ENCODE data around the gene PSORS1C1.

The PSORS1C1 gene

GRCh38 chr6:31122791-31123706 lies 8.4 kb downstream of the PSORS1C1 start:
- no peaks in the 10 kb centered on the region; the same call in 1 of the 2 replicates for H3K27me3 ChIP-seq (ENCODE audit: control insufficient read depth, low read length)
- H3K4me3 ChIP-seq (ENCODE audit: low read length): no peak overlapping the region
- H3K36me3 ChIP-seq (ENCODE audit: control insufficient read depth, low read length): no peaks in the 10 kb centered on the region
- no peak overlapping the region for H3K4me2 ChIP-seq (ENCODE audit: low read length)
- no peaks in the 10 kb centered on the region for H3F3A ChIP-seq (ENCODE audit: control insufficient read depth, insufficient read depth)
- no peak overlapping the region for H3K27ac ChIP-seq (ENCODE audit: low read depth, low read length)
- no peaks in the 10 kb centered on the region for H3K9me3 ChIP-seq (ENCODE audit: control insufficient read depth, insufficient read depth, low read length)
- TF ChIP-seq, protein P1, sequence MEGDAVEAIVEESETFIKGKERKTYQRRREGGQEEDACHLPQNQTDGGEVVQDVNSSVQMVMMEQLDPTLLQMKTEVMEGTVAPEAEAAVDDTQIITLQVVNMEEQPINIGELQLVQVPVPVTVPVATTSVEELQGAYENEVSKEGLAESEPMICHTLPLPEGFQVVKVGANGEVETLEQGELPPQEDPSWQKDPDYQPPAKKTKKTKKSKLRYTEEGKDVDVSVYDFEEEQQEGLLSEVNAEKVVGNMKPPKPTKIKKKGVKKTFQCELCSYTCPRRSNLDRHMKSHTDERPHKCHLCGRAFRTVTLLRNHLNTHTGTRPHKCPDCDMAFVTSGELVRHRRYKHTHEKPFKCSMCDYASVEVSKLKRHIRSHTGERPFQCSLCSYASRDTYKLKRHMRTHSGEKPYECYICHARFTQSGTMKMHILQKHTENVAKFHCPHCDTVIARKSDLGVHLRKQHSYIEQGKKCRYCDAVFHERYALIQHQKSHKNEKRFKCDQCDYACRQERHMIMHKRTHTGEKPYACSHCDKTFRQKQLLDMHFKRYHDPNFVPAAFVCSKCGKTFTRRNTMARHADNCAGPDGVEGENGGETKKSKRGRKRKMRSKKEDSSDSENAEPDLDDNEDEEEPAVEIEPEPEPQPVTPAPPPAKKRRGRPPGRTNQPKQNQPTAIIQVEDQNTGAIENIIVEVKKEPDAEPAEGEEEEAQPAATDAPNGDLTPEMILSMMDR (IDR thresholded peaks at IDR 0.05; ENCODE audit: low read depth, low read length, poor library complexity, severe bottlenecking): no peak
- TF ChIP-seq EZH2phosphoT487 (IDR thresholded peaks at IDR 0.05; ENCODE audit: borderline replicate concordance, low read length): no peak
- no peaks in the 10 kb centered on the region for H3K79me2 ChIP-seq (ENCODE audit: control insufficient read depth, low read length)
- no peaks in the 10 kb centered on the region for H4K20me1 ChIP-seq (ENCODE audit: control insufficient read depth, insufficient read depth, low read depth, low read length)
- H3K9me2 ChIP-seq (replicated peaks; ENCODE audit: control insufficient read depth, low read length): no peaks in the 10 kb centered on the region
- no peaks in the 10 kb centered on the region for H3K4me1 ChIP-seq (ENCODE audit: control insufficient read depth, low read length)

DNA sequence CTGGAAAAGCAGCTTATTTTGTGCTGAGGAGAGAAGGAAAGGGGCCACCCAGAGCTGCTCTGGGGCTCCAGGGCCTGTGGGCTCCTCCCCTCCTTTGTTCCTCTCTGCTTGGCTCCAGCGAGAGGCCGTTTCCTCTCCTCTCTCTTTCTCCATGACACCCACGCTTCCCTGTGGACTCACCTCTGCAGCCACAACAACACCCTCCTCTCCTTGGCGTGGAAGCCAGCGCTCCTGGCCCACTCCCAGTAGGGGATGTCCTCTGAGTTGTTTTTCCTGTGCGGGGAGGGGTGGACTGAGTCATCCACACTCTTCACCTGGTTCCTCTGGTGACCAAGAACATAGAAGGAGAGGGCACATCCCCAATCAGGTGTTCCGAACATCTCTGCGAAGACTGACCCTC lies 10.6 kb downstream of the PSORS1C1 start:
- Histone ChIP-seq H3K4me1 (ENCODE audit: control insufficient read depth, low read length) (no peaks in the 10 kb centered on the region), H4K20me1 (ENCODE audit: control insufficient read depth, insufficient read depth, low read depth, low read length) (no peaks in the 10 kb centered on the region), H3K79me2 (ENCODE audit: control insufficient read depth, low read length) (no peaks in the 10 kb centered on the region), H3K9me3 (ENCODE audit: control insufficient read depth, insufficient read depth, low read length) (no peaks in the 10 kb centered on the region), H3K4me2 (ENCODE audit: low read length) (no peak overlapping the region), H3F3A (ENCODE audit: control insufficient read depth, insufficient read depth) (no peaks in the 10 kb centered on the region), H3K27me3 (ENCODE audit: control insufficient read depth, low read length) (peaks cover 13% of the 10 kb centered on the region), H3K27ac (ENCODE audit: low read depth, low read length) (no peak overlapping the region), H3K4me3 (ENCODE audit: low read length) (no peak overlapping the region), H3K9me2 (replicated peaks; ENCODE audit: control insufficient read depth, low read length) (no peaks in the 10 kb centered on the region), H3K36me3 (ENCODE audit: control insufficient read depth, low read length) (no peaks in the 10 kb centered on the region)
- TF ChIP-seq, protein P1 (IDR thresholded peaks at IDR 0.05; ENCODE audit: low read depth, low read length, poor library complexity, severe bottlenecking): no peak
- TF ChIP-seq EZH2phosphoT487 (IDR thresholded peaks at IDR 0.05; ENCODE audit: borderline replicate concordance, low read length): no peak

- Histone ChIP-seq H3K9me3 (ENCODE audit: control insufficient read depth, insufficient read depth, low read length) (no peaks in the 10 kb centered on the region), H3K4me3 (ENCODE audit: low read length) (no peak overlapping the region), H3K27ac (ENCODE audit: low read depth, low read length) (no peak overlapping the region), H3F3A (ENCODE audit: control insufficient read depth, insufficient read depth) (no peaks in the 10 kb centered on the region), H3K36me3 (ENCODE audit: control insufficient read depth, low read length) (no peaks in the 10 kb centered on the region), H3K9me2 (replicated peaks; ENCODE audit: control insufficient read depth, low read length) (no peaks in the 10 kb centered on the region), H3K4me1 (ENCODE audit: control insufficient read depth, low read length) (no peaks in the 10 kb centered on the region), H3K4me2 (ENCODE audit: low read length) (no peak overlapping the region), H3K79me2 (ENCODE audit: control insufficient read depth, low read length) (no peaks in the 10 kb centered on the region), H3K27me3 (ENCODE audit: control insufficient read depth, low read length) (peaks cover 13% of the 10 kb centered on the region), H4K20me1 (ENCODE audit: control insufficient read depth, insufficient read depth, low read depth, low read length) (no peaks in the 10 kb centered on the region)
- TF ChIP-seq, protein P1 (IDR thresholded peaks at IDR 0.05; ENCODE audit: low read depth, low read length, poor library complexity, severe bottlenecking): no peak
- no peak for TF ChIP-seq EZH2phosphoT487 (IDR thresholded peaks at IDR 0.05; ENCODE audit: borderline replicate concordance, low read length)
Measured at GRCh38 chr6:31125586-31126363, 11.2 kb downstream of the PSORS1C1 start.
